GM21619 (cell line): ENCODE results near the gene HTR3C.

Experiments
- ATAC-seq: cut with Tn5 transposase; IDR thresholded peaks from one replicate; pipeline ENCODE4 v1.9.1; 2021; ENCODE audit not compliant: unreplicated experiment

HTR3C gene

DNA sequence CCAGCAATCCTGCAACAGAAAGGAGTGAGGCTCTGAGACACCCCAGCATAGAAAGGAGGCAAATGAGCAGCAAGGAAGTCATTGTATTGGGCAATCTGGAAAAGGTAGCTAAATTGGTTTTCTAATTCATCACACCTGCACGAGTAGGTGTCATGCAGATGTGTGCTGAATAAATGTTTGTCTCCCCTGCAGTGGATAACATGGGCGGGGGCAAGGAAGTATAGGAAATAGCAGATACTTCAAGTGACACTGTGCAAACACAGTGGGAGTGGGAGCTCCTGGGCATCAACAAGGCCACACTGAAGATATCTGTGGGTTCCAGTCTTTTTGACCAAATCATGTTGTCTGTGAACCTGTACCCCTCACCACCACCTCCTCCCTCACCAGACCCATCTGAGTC, 29.6 kb downstream of the HTR3C start:
- no peak for ATAC-seq

DNA sequence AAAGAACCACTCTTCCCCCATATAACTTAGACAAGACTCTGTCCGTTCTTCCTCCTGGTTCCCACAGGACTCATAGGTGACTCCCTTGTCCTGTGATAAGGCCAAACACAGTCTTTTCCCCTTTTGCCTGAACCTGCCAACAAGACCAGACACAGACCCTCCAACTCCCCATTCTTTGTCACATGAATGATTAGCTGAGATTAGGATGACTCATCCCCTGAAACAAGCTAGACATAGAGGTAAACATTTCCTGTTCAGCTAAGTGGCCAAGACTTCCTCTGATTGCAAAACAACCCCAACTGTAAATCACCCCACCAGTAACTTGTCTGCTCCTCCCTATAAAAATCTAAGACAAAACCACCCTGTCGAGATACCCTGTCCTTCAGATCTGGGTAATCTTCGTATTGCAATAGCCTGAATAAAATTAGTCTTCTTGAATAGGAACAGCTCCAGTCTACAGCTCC, 32.6 kb downstream of the HTR3C start:
- no peak for ATAC-seq

DNA sequence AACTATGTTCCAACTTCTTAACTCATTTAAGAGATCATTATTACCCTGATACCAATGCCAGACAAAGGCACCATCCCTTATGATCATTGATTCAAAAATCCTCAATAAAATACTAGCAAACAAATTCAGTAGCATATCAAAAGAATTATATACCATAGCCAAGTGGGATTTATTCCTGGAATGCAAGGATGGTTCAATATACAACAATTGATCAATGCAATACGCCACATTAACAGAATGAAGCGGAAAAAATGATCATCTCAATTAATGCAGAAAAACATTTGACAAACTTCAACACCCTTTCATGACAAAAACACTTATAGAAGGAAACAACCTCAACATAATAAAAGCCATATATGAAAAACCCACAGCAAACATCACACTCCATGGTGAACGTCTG, 39.4 kb downstream of the HTR3C start:
- no peak for ATAC-seq

DNA sequence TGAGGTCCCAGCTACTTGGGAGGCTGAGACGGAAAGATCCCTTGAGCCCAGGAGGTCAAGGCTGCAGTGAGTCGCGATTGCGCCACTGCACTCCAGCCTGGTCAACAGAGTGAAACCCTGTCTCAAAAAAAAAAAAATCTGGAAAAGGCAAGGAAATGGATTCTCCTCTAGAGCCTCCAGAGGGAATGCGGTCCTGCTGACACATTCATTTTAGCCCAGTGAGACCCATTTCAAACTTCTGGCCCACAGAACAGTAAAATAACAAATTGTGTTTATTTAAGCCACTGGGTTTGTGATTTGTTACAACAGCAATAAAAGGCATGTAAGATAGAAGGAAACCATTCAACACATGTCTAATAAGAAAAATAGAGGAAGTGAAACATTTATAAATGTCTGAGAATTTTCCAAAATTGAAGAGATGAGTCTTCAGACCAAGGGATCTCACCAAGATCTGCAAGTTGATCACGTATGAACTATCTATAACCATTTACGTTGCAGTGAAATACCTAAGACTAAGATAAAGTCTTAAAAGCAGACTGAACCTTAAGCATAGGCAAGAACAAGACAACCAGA, 44.0 kb downstream of the HTR3C start, which contains the start of gene HTR3E:
TSS of gene HTR3E (plus strand) at position 254 of the 573 bp plus-strand sequence. CDS start 466 bp downstream, outside the sequence.
- ATAC-seq = no peak

DNA sequence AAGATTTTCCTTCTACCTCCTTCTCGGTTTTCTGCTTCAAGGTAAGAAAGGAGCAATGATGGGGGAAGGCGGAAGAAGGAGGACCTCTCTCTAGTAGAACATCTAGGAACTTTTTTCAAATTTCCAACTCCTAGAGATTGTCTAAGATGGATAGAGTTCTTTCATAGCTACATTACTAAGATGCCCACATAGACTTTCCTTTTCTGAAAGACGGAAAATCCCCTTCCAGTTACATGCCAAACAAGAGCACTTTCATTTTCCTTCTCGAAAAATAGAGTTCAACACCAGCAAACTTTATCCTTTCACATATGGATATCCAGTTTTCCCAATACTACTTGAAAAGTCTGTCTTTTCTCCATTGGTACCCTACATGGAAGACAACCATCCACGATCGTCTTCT, 44.7 kb downstream of the HTR3C start:
- ATAC-seq = no peak

DNA sequence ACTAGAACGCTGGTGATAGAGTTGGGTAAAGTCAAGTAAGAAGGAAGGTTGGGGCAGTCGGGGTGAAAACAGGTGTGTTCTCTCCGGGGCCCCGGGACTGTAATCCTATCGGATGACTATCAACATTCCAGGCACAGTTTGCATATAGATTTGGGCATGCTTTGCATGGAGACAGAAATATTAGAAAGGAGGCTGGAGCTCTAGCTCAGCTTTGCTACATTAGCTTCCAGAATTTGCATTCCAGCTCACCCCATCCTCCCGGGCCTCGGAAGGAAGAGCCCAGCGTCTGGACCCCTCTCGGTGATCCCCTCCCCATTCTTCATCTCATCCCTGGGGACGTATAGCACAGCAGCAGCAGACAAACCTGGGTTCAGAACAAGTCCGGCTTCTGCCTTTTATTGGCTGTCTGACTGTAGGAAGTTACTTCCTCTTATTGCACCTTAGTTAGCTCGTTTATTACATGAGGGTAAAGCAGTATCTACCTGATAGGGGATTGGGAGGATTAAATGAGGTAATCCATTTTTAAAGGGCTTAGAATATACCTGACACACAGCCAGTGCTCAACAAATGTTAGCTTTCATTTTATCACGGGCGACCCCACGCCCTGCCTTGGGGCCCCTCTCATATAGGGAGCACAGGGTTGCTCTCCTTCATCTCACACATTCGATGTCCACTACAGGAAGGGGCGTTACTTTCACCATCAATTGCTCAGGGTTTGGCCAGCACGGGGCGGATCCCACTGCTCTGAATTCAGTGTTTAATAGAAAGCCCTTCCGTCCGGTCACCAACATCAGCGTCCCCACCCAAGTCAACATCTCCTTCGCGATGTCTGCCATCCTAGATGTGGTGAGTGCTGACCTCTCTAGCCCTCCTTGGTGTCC, 47.2 kb downstream of the HTR3C start:
- no peak for ATAC-seq
